ENCODE measurements around the gene ABHD14A. TPM values are rescaled to one million over a fixed set of nuclear protein-coding genes. Genes with fewer than 3 reads are reported as not detected.
"Not testable (repeated sequence)": the region's sequence is repeated elsewhere in the genome, so short reads cannot be mapped to it uniquely, and the experiment has no call there.

Gene ABHD14A
- total RNA-seq, 1 donor from 2014 or later = 6.7 TPM

DNA sequence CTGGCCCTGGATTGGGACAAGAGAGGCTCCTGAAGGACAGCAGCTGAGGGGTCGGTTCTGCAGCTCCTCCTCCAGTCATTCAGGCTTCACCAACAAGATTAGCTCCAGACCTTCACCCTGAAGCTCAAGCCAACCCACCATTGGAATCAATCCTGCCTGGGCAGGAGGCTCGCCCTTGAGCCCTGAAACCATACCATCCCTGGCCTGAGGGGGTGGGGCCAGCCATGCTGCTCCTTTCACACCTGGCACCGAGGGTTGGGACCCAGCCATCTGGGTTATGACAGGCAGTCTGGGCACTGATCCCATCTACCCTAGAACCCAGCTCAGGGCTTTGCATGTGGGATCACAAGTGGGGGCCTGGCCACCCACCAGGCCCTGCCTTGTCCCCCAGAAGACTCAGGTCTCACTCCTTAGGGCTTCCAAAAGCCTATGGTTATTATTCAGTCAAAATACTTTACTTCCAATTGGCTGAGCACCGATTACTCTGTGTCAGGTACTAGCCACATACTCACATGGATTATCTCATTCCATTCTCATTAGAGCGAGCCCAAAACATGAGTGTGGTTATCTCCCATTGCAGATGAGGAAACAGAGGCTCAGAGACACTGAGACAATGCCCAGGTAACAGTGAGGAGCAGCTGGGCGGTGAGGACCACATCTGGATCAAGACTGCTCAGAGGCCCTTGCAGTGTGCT, 4.1 kb upstream of the ABHD14A start:
- DNase-seq (ENCODE audit: low read depth, low spot score) = no peak

DNA sequence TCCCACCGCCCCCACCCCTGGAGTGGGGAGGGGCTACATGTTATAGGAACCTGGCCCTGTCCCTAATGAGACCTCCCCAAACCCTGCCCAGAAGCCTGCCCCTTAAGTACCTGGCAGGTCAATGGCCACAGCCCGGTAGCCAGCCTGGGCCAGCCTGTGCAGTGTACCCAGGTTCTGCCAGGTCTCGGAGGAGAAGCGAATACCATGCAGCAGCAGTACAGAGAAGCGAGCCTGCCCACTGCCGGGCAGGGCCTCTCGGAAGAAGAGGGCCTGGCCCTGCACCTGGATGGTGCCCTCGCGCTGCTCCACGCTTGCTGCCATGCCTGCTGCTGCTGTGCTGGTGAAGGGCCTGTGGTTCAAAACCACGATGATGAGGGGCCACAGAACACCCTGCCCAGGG, 3.5 kb upstream of the ABHD14A start:
- DNase-seq (ENCODE audit: low read depth, low spot score) = no peak

DNA sequence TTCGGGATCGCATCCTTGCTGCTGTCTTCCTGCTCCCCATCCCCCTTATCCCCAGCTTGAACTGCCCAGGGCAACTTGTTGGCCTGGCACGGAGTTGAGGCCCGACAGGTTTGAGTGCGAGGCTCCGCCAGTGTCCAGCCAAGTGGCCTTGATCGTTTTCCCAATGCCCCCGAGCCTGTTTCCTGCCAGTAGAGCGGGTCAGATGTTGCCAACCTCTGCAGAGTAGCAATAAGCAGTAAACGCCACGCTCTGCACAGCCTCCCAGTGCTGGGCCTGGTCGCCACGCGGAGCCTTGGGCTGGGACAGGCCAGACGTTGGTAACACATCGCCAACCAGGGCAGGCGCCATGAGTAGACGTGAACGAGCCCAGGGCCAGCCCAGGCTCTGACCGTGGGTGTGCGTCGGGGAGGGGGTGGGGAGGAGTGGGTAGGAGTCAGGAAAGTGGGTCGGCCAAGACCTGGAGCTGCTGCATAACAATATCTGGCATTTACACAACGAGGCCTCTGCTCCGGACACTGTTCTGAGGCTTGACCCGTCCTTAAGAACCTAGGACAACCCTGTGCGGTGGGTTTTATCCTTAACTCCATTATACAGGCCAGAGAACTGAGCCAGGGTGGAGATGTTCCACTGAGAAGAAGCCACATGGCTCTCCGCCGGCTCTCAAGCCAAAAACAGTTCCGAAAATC, 444 bp upstream of the ABHD14A start:
- DNase-seq (ENCODE audit: low read depth, low spot score) = no peak

DNA sequence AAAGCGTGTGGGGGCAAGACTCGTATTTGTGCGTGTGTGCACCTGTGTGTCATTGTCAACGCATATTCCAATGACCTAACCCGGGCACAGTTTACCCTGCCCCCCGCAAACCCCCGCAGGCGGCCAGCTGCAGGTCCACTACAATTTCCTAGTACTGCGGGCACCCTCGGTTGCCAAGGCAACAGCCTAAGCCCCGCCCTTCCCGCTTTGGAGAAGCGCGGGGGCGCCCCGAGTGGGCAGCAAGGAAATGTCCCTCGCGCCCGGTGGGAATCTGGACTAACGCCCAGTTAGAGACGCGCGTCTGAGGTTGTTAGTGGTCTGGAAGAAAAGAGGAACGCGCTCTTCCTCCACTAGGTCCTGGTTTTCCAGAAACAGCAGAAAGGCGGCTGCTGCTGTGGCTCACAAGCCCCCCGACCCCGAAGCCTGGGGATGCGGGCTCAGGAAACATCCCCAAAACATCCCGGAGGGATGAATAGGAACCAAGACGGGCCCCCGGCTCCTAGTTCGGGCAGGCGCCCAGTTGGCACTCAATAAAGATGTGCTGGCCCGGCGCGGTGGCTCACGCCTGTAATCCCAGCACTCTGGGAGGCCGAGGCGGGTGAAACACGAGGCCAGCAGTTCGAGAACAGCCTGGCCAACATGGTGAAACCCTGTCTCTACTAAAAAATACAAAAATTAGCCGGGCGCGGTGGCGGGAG, 1.1 kb downstream of the ABHD14A start:
- DNase-seq (ENCODE audit: low read depth, low spot score) = no peak

DNA sequence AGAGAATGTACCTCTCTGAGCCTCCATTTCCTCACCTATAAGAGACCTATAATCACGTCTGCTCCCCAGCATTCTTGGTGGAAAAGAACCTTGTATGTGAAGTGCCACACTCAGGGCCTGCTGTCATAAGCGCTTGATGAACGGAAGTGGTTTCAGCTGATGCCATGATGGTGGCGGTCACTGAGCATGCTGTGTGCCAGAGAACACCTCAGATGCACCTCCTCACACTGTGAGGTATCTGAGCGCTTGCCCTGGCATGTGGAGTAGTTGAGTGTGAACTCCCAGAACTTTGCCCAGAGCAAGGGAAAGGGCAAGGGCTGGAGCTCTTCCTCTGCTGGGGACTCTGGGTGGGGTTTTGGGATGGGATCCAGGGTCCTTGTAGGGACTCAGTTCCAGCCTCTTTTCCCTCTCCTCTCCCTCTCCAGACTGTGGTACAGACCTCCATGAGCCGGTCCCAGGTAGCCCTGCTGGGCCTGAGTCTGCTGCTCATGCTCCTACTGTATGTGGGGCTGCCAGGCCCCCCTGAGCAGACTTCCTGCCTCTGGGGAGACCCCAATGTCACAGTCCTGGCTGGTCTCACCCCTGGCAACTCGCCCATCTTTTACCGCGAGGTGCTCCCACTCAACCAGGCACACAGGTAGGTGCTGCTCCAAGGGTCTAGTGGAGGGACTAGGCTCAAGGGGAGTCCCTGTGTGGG, 2.7 kb downstream of the ABHD14A start:
- DNase-seq (ENCODE audit: low read depth, low spot score) = no peak

DNA sequence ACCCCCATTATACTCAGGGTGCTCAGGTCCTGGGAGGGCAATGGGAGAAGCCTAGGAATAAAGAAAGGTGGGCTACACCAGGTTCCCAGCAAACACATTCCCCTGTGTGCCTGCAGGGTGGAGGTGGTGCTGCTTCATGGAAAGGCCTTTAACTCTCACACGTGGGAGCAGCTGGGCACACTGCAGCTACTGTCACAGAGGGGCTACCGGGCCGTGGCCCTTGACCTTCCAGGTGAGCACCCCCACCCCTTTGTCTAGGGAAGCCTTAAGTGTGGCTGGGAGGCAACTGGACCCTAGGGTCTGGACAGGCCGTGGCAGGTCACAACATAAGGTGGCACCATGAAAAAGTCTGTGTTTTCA, 3.3 kb downstream of the ABHD14A start:
- DNase-seq (ENCODE audit: low read depth, low spot score) = no peak

DNA sequence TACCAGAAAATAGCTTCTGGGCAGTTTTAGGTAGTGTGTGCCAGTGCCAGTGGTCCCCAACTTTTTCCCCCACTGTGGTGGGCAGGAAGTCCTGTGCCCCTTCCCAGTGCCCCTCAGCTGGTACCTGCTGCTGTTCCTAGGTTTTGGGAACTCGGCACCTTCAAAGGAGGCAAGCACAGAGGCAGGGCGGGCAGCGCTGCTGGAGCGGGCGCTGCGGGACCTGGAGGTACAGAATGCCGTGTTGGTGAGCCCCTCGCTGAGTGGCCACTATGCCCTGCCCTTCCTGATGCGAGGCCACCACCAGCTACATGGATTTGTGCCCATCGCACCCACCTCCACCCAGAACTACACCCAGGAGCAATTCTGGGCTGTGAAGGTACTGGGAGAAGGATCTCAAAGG, 5.4 kb downstream of the ABHD14A start:
- no peak for DNase-seq (ENCODE audit: low read depth, low spot score)

DNA sequence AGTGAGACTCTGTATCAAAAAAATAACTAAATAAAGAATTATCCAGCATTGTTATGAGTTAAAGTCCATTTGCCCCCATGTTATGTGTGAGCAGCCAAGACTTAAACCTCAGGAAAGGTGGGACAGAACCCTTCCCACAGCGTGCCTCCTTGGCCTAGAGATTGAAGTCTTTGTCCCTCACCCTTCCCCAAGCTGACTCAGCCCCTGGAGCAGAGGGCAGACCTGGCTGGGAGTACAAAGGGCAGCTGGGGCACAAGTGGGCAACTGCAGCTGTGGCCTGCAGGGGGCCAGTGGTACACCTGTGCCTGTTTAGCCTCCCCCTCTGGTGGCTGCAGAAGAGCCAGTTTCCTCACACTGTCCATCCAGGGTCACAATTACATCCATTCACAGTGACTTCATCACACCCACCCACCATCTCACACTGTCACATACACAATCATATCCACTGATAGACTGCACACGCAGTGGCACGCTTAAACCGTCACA, 7.5 kb downstream of the ABHD14A start:
- DNase-seq (ENCODE audit: low read depth, low spot score) = no peak

DNA sequence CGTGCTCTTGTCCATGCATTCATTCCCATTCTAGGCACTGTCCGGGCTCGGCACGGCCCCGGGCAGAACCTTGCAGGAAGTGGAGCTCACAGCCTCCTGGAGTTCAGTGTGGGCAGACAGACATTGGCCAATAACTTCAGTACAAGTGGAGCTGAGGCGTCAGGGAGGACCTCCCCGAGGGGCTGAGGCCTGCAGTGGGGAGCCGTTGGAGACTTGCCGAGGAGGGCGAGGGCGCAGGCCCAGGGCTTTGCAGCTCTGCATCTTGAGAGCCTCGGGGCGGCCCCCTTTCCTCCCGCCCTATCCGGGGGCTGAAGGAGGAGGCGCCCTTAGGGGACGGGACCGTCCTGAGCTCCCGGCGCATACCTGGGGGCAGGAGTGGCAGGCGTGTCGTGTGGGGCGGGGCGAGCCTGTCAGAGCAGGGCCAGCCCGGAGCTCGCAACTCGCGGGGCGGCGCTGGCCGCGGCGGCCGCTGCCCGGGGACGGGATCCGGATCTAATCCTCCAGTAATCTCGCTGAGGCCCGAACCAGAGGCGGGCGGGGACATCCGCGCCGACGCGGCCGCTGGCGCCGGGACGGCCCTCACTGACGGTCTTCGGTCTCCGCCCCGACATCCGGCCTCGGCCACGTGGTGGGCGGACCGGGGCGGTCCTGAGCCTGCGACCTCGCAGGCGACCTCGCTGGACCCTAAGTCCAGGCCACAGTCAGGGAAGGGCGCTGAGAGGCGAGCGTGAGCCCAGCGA, 8.1 kb downstream of the ABHD14A start, which contains the start of gene ACY1:
TSS of gene ACY1 (plus strand) at position 698 of the 740 bp plus-strand sequence. CDS start 530 bp downstream, outside the sequence.
- DNase-seq (ENCODE audit: low read depth, low spot score) = no peak

DNA sequence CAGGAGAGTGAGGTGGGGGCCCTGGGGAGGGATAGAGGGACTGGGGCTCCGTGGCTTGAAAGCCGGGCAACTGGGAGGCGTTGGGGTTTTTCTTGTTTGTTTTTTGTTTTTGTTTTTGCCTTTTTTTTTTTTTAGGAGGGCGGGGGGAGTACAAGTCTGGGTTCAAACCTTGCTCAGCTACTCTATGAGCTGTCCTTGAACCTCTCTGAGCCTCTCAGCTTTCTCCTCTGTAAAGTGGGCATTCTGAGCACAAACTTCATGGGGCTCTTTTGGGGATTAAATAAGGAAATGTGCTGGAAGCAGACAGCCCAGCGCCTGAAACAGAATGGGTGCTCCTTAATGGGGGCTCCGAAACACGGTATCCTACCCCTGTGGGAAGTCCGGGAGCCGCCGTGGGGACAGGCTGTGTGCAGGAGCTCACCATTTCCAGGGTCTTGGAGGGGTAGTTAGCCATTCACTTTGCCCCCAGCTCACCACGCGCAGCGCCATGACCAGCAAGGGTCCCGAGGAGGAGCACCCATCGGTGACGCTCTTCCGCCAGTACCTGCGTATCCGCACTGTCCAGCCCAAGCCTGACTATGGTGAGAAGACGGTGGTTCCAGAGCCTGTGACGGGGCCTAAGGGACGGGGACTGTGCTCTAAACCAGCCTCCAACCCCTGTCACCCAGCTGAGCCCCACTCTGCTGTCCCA, 8.9 kb downstream of the ABHD14A start:
- no peak for DNase-seq (ENCODE audit: low read depth, low spot score)

DNA sequence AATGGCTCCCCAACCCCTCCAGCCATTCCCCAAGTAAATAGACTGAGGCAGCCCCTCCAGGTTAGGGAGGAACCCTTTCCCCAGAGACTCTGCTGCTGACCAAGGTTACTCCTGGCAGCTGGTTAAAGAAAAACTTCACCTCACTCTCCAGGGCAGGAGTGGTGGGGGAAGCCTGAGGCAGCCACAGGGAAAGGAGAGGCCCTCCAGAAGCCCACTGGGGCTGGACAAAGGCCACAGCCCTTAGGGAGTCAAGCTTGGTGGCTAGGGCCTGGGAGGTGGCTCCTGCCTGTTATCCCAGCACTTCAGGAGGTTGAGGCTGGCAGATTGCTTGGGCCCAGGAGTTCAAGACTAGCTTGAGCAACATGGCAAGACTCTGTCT, 9.4 kb downstream of the ABHD14A start:
- no peak for DNase-seq (ENCODE audit: low read depth, low spot score)

DNA sequence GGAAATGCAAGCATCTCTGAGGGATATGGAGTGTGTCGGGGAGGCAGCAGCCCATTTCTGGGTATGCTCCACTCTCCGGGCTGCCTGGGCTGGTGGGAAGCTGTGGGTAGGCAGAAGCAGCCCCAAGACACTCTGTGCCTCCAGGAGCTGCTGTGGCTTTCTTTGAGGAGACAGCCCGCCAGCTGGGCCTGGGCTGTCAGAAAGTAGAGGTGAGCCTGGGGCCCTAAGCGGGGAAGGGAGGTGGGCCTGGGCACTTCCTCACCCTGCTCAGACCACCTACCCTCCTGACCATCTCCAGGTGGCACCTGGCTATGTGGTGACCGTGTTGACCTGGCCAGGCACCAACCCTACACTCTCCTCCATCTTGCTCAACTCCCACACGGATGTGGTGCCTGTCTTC, 10.2 kb downstream of the ABHD14A start:
- DNase-seq (ENCODE audit: low read depth, low spot score) = no peak

DNA sequence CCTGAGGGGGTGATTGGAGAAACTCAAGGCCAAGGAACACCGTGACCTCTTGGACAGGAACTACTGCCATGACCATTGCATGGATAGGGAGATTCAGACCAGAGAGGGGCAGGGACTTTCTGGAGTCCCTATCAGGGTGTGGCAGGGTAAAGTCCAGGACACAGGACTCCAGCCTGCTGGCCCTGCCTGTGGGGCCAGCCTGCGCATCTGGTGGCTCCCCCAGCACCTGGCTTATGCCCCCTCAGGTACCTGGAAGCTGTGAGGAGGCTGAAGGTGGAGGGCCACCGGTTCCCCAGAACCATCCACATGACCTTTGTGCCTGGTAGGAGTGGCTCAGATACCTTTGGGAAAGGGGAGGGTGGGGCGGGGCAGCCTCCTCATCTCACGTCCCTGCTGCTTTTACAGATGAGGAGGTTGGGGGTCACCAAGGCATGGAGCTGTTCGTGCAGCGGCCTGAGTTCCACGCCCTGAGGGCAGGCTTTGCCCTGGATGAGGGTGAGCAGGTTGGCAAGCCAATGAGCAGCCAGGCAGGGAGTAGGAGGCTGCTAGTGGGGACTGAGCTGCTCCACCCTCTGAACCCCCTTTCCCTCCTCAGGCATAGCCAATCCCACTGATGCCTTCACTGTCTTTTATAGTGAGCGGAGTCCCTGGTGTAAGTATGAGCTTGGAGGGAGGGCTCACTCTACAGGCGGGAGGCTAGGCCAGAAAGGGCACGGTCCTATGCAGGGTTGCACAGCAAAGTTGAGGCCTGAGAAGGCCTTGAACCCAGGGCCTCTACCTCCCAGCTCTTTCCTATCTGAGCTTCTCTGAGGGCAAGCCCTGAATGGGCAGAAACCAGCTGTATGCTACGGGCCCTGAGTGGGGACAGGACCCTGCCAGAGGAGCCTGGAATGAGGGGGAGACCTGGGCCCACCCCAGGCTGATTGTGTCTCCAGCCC, 11.4 kb downstream of the ABHD14A start:
- no peak for DNase-seq (ENCODE audit: low read depth, low spot score)

DNA sequence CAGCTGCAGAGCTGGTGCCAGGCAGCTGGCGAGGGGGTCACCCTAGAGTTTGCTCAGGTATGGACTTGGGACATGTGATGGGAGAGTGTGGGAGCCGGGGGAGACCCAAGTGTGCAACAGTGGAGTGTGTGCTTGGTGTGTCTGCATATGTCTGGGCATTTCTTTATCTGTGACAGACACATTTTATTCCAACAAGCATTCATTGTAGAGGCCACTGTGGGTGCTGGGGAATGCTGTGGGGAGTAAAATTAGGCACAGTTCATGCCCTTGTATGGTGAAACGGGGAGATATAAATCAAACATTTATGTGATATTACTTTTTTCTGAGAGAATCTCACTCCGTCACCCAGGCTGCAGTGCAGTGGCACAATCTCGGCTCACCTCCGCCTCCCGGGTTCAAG, 12.7 kb downstream of the ABHD14A start:
- no peak for DNase-seq (ENCODE audit: low read depth, low spot score)

DNA sequence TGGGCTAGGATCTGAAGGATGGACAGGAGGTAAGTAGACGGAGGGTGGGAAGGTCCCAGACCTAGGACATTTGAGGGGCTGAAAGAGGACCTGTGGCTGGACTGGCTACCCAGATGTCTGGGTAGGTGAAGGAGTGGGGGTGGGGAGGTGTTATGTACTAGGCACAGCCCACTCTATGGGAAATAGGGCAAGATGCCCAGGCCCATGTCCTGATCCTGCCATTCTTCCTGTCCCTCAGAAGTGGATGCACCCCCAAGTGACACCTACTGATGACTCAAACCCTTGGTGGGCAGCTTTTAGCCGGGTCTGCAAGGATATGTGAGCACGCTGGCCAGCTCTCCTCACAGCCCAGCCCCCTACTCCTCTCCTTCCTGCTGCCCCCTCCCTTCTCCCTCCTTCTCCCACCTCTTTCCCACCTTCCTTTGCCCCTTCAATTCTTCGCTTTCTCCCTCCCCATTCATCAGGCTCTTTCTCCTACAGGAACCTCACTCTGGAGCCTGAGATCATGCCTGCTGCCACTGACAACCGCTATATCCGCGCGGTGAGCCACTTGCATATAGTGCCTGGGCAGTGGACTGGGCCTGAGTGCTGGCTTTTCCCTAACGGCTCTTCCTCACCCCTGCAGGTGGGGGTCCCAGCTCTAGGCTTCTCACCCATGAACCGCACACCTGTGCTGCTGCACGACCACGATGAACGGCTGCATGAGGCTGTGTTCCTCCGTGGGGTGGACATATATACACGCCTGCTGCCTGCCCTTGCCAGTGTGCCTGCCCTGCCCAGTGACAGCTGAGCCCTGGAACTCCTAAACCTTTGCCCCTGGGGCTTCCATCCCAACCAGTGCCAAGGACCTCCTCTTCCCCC, 13.7 kb downstream of the ABHD14A start:
- DNase-seq (ENCODE audit: low read depth, low spot score) = no peak

DNA sequence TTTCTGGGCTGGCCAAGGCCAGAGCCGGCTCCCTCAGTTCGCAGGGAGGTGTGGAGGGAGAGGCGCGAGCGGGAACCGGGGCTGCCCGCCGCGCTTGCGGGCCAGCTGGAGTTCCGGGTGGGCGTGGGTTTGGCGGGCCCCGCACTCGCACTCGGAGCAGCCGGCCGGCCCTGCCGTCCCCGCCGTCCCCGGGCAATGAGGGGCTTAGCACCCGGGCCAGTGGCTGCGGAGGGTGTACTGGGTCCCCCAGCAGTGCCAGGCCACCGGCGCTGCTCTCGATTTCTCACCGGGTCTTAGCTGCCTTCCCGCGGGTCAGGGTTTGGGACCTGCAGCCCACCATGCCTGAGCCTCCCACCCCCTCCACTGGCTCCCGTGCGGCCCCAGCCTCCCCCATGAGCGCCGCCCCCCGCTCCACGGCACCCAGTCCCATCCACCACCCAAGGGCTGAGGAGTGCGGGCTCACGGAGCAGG, 15.7 kb downstream of the ABHD14A start:
- DNase-seq (ENCODE audit: low read depth, low spot score) = not testable (repeated sequence)

DNA sequence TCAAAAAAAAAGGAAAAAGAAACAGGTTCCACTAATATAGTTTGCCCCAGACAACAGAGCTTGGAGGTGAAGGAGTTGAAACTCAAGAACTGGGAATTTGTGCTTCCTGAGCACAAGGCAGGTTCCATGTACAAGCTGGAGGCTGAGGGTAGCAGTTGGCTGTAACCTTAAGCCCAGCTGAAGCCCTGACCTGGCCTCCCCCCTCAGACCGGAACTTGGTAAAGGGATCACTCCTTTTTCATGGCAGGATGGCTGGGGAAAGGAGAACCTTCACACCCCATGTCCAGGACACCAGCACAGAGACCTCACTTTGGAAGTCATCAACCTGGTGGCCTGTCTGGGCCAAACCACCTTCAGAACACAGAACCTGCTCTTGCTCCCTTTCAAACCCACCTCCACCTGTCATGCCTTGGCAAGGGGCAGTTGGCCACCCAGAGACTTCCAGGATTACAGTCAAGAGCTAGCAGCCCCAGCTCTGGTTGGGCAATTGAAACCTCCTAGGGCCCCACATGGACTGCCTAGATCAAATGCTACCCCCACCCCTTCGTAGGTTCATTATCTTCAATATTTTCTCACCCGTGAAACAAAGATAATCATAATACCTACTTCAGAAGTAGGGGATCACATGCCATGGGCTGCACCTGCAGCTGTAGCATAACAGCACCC, 17.3 kb downstream of the ABHD14A start:
- no peak for DNase-seq (ENCODE audit: low read depth, low spot score)

DNA sequence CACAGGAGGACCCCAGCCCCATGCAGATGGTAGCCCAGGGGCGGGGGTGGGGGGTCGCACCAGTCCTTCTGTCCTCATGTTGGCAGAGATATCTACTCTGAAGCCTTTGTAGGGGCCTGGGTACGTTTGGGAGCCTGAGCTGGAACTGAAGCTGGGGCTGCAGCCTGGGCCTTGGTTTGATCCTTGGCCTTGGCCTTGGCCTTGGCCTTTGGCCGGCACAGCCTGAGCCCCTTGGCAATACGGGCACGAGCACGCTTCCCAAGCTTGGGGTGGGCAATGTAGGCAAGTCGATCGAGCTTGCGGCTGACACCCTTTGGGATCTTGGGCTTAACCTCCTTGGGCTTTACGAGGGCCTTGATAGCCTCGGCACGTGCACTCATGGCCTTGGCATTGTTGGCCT, 18.8 kb downstream of the ABHD14A start:
- DNase-seq (ENCODE audit: low read depth, low spot score) = not testable (repeated sequence)

Measured in pulmonary artery endothelial cell (primary cell).